Right atrium auricular region (tissue), 2 donors: ENCODE measurements around the gene ZNF530. TPM values are rescaled to one million over a fixed set of nuclear protein-coding genes. Genes with fewer than 3 reads are reported as not detected.

Experiments
- DNase-seq: peaks from one replicate; pipeline ENCODE4 v3.0.0-alpha.2; 2019; ENCODE audit warnings: low spot score
- H3K27ac ChIP-seq, 2 donors: fragments of 200-600 bp; sonication (generic); 1 replicate in 1 of 2; 2 replicates in 1 of 2; pipeline ENCODE4 v1.5.1; 2016 to 2019
- H3K27me3 ChIP-seq, 2 donors: fragments of 200-600 bp; sonication (generic); one replicate each; pipeline versions ENCODE4 v1.5.1 to v1.6.0; 2017 to 2019
- H3K36me3 ChIP-seq: fragments of 200-600 bp; sonication (generic); one replicate; pipeline ENCODE4 v1.5.1; 2016
- H3K4me1 ChIP-seq, 2 donors: fragments of 200-600 bp; sonication (generic); one replicate each; pipeline versions ENCODE4 v1.5.1 to v1.6.0; 2017 to 2019
- H3K4me3 ChIP-seq, 2 donors: fragments of 200-600 bp; sonication (generic); 1 replicate in 1 of 2; 2 replicates in 1 of 2; pipeline ENCODE4 v1.5.1; 2017 to 2019; ENCODE audit warnings: mild to moderate bottlenecking in 1 of 2, moderate library complexity in 1 of 2
- H3K9me3 ChIP-seq, 2 donors: fragments of 200-600 bp; sonication (generic); one replicate each; pipeline ENCODE4 v1.5.1; 2019
- total RNA-seq, 2 donors: library from RNA; depleted of rRNA; stranded (reverse); fragments of >200 nt; gene quantifications; one replicate each; pipeline ENCODE4 v1.1.0, GENCODE V29; 2016
- TF ChIP-seq, protein P1 (sequence below), 2 donors: fragments of 200-600 bp; sonication (generic); IDR thresholded peaks; one replicate each; pipeline ENCODE4 v1.5.1; 2019; ENCODE audit warnings: antibody characterized with exemption in 2 of 2

The ZNF530 gene
- total RNA-seq, 2 donors from 2014 or later: 5.7 to 10.8 TPM

GRCh38 chr19:57615346-57615745 lies 15.7 kb downstream of the ZNF530 start:
- H3K36me3 ChIP-seq: peaks cover 49% of the 10 kb centered on the region
- H3K4me3 ChIP-seq: peak overlapping the region in 1 of 2 donors; percentile 92
- H3K27ac ChIP-seq: no peak overlapping the region
- peaks cover 28 to 60% of the 10 kb centered on the region in 2 donors for H3K9me3 ChIP-seq
- peaks cover 0 to 16% of the 10 kb centered on the region in 2 donors for H3K4me1 ChIP-seq
- H3K27me3 ChIP-seq: no peaks in the 10 kb centered on the region
- DNase-seq: no peak
- TF ChIP-seq, protein P1, sequence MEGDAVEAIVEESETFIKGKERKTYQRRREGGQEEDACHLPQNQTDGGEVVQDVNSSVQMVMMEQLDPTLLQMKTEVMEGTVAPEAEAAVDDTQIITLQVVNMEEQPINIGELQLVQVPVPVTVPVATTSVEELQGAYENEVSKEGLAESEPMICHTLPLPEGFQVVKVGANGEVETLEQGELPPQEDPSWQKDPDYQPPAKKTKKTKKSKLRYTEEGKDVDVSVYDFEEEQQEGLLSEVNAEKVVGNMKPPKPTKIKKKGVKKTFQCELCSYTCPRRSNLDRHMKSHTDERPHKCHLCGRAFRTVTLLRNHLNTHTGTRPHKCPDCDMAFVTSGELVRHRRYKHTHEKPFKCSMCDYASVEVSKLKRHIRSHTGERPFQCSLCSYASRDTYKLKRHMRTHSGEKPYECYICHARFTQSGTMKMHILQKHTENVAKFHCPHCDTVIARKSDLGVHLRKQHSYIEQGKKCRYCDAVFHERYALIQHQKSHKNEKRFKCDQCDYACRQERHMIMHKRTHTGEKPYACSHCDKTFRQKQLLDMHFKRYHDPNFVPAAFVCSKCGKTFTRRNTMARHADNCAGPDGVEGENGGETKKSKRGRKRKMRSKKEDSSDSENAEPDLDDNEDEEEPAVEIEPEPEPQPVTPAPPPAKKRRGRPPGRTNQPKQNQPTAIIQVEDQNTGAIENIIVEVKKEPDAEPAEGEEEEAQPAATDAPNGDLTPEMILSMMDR (IDR thresholded peaks at IDR 0.05): no peak

DNA sequence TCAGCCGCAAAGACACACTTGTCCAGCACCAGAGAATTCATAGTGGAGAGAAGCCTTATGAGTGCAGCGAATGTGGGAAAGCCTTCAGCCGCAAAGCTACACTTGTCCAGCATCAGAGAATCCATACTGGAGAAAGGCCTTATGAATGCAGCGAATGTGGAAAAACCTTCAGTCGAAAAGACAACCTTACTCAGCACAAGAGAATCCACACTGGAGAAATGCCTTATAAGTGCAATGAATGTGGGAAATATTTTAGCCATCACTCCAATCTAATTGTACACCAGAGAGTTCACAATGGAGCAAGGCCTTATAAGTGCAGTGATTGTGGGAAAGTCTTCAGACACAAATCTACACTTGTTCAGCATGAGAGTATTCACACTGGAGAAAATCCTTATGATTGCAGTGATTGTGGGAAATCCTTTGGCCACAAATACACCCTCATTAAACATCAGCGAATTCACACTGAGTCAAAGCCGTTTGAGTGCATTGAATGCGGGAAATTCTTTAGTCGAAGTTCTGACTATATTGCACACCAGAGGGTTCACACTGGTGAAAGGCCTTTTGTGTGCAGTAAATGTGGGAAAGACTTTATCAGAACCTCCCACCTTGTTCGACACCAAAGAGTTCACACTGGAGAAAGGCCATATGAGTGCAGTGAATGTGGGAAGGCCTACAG lies 21.1 kb downstream of the ZNF530 start:
- TF ChIP-seq, protein P1 (IDR thresholded peaks at IDR 0.05): no peak
- H3K9me3 ChIP-seq: peaks cover 56 to 98% of the 10 kb centered on the region in 2 donors
- no peaks in the 10 kb centered on the region for H3K27me3 ChIP-seq
- no peak overlapping the region for H3K4me3 ChIP-seq
- no peak overlapping the region for H3K27ac ChIP-seq
- DNase-seq: no peak
- peaks cover 73% of the 10 kb centered on the region for H3K36me3 ChIP-seq
- H3K4me1 ChIP-seq: no peaks in the 10 kb centered on the region

GRCh38 chr19:57623091-57623490 lies 23.4 kb downstream of the ZNF530 start:
- TF ChIP-seq, protein P1 (IDR thresholded peaks at IDR 0.05): no peak
- no peaks in the 10 kb centered on the region for H3K4me1 ChIP-seq
- no peak overlapping the region for H3K27ac ChIP-seq
- no peak overlapping the region for H3K4me3 ChIP-seq
- peaks cover 50% of the 10 kb centered on the region for H3K36me3 ChIP-seq
- no peaks in the 10 kb centered on the region for H3K27me3 ChIP-seq
- H3K9me3 ChIP-seq: peaks cover 42 to 79% of the 10 kb centered on the region in 2 donors
- no peak for DNase-seq

DNA sequence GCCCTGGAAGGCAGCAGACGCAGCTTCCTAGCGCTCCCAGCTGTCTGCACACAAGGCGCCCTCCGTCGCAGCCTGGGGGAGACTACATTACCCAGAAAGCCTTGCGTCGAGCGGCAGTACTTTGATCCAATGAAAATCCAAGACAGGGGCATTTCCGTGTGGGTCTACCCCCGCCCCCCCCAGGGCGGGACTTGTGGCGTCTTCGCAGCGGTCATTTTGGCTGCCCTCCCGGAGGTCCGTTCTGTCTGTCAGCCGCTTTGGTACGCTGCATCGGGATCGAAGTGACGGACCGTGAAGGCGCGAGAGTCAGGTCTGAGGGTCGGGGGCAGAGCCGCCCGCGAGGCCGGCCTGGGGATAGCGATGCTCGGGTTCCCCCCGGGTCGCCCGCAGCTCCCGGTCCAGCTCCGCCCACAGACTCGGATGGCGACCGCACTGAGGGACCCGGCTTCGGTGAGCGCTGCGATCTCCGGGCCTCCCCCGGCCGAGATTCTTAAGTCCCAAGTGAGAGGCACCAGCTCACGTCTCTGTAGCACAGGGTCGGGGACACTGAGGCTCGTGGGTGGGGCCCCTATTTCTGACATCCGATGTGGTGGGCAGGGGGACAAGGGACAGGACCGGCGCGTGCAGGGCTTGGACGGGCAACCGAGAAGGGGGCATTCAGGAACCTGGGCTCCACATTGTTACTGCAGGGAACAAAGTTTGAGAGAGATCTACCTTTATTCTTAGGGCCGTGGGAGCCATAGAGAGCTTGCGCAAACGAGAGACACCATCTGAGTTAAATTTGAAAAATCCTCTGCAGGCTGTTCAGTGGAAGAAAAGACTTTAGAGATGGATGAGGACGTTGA lies 33.5 kb downstream of the ZNF530 start, which contains the start of gene ZNF211:
Gene ZNF211, plus strand, starts transcription at position 182 of the 845 bp plus-strand sequence. Its CDS starts 179 bp downstream, at position 361.
- Histone ChIP-seq H3K27ac (peak within 1 kb of the TSS; percentile 83 to 87), H3K4me3 (peak within 1 kb of the TSS; percentile 80 to 89), H3K27me3 (no peaks in the 10 kb centered on the region), H3K4me1 (peaks cover 0 to 20% of the 10 kb centered on the region in 2 donors), H3K36me3 (peaks cover 46% of the 10 kb centered on the region), H3K9me3 (peaks cover 0 to 29% of the 10 kb centered on the region in 2 donors)
- TF ChIP-seq, protein P1 (IDR thresholded peaks at IDR 0.05): peak in 1 of 2 donors; percentile 31
- peak; percentile 95 for DNase-seq

DNA sequence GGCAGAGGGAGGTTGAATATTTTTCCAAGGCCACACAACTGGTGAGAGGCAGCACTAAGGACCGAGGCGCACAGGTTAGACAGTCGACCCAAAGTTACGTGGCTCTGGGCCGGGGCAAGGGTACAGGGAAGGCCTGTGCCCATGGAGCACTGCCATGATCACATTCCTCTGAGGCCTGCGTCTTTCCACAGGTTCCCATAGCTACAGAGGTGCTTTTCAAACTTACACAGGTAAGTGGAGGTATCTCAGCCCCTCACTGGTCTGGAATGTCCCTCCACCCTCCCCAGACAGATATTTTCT lies 34.1 kb downstream of the ZNF530 start:
- peak overlapping the region; percentile 80 to 89 for H3K4me3 ChIP-seq
- H3K4me1 ChIP-seq: peaks cover 0 to 20% of the 10 kb centered on the region in 2 donors
- H3K27me3 ChIP-seq: no peaks in the 10 kb centered on the region
- TF ChIP-seq, protein P1 (IDR thresholded peaks at IDR 0.05): no peak
- H3K27ac ChIP-seq: peak overlapping the region; percentile 83 to 87
- peaks cover 49% of the 10 kb centered on the region for H3K36me3 ChIP-seq
- DNase-seq: no peak
- H3K9me3 ChIP-seq: peaks cover 0 to 34% of the 10 kb centered on the region in 2 donors
